Astrocyte (in vitro differentiated cells and primary cell): Measurements from ENCODE around the gene LSM2.

ENCODE experiments used
- CTCF ChIP-seq: IDR thresholded peaks from 2 replicates; pipeline ENCODE4 v1.5.1; 2011; ENCODE audit warnings: low read depth, mild to moderate bottlenecking, inconsistent platforms, low read length, moderate library complexity; ENCODE audit not compliant: insufficient read depth
- EZH2 ChIP-seq: IDR thresholded peaks from 2 replicates; pipeline ENCODE4 v1.6.1; 2012; ENCODE audit warnings: mild to moderate bottlenecking, low read length, inconsistent platforms; ENCODE audit not compliant: insufficient read depth

GRCh38 chr6:31838968-31839367 is 32.2 kb upstream of the LSM2 start:
- TF ChIP-seq CTCF (no peak), EZH2 (no peak)
